NCI-H82 treated with DMSO at 0.1 percent for 48 hours (cell line): ENCODE results near the gene PAQR4.

Source experiments
- DNase-seq: peaks from one replicate; lab custom pipeline; 2025; ENCODE audit not compliant: unreplicated experiment; lab: John Stamatoyannopoulos, UW

Gene PAQR4

GRCh38 chr16:2979669-2980226 is 10.6 kb downstream of the PAQR4 start:
- no peak for DNase-seq

GRCh38 chr16:2980227-2981176 is 11.4 kb downstream of the PAQR4 start, which contains the start of gene PKMYT1:
Gene PKMYT1 (minus strand): TSS chr16:2980446. CDS start chr16:2979657, 789 bp downstream.
- DNase-seq: peak; percentile 56

GRCh38 chr16:2981177-2981898 is 12.2 kb downstream of the PAQR4 start:
- DNase-seq: peak; percentile 93

- no peak for DNase-seq
These were observed 12.7 kb downstream of the PAQR4 start for GRCh38 chr16:2981899-2982250.

GRCh38 chr16:2982402-2982801 is 13.3 kb downstream of the PAQR4 start:
- DNase-seq: no peak

- DNase-seq: peak; percentile 60
These were observed 14.6 kb downstream of the PAQR4 start for GRCh38 chr16:2983706-2984136.

GRCh38 chr16:2985462-2985861 is 16.3 kb downstream of the PAQR4 start:
- no peak for DNase-seq

- no peak for DNase-seq
These were observed 16.8 kb downstream of the PAQR4 start for GRCh38 chr16:2985893-2986355.

- no peak for DNase-seq
These were observed 17.6 kb downstream of the PAQR4 start for GRCh38 chr16:2986623-2987188.

- DNase-seq: no peak
These were observed 18.1 kb downstream of the PAQR4 start for GRCh38 chr16:2987286-2987685.

- no peak for DNase-seq
These were observed 18.7 kb downstream of the PAQR4 start for GRCh38 chr16:2987833-2988232.

- DNase-seq: no peak
These were observed 19.5 kb downstream of the PAQR4 start for GRCh38 chr16:2988590-2989099.

- no peak for DNase-seq
These were observed 21.7 kb downstream of the PAQR4 start for GRCh38 chr16:2990891-2991290.

- no peak for DNase-seq
These were observed 22.6 kb downstream of the PAQR4 start for GRCh38 chr16:2991566-2992261.

- no peak for DNase-seq
These were observed 23.4 kb downstream of the PAQR4 start for GRCh38 chr16:2992383-2993081.

- no peak for DNase-seq
These were observed 27.1 kb downstream of the PAQR4 start for GRCh38 chr16:2996298-2996697.

GRCh38 chr16:2999929-3000328 is 30.8 kb downstream of the PAQR4 start:
- DNase-seq: no peak

GRCh38 chr16:3000540-3000939 is 31.4 kb downstream of the PAQR4 start:
- no peak for DNase-seq

GRCh38 chr16:3001316-3001715 is 32.2 kb downstream of the PAQR4 start:
- DNase-seq: no peak
